ENCODE data around the gene GMPR. TPM values are rescaled to one million over a fixed set of nuclear protein-coding genes. Genes with fewer than 3 reads are reported as not detected.

Gene GMPR
- total and polyA plus RNA-seq, 10 of the 15 experiments (the other 5 are each of a cell fraction or from before 2014, with no cell fraction given), result 0.15 to 1.8 (median 0.49) TPM; not detected in 1

DNA sequence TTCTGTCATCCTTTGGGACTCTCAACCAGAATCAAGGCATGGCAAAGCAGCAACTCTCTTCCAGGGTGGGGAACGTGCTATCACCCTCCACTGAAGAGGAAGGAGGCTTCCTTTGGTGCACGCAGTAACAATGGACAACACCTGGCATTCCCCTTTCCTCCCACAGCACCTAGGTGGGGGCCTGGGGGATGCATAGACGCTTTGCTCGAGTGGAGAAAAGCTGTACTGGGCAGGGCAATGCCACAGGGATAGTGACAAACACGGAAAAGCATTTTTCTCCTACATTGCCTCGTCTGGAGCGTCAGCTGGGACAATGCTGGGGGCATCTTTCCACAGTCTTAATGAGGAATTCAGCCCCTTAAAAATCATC is 82.9 kb downstream of the GMPR start:
- ChIA-PET SMC1A (ENCODE audit: uncharacterized antibody, unreplicated experiment) (interaction anchor here (1.0 to 3.3 kb wide), 3 partner anchors 11 to 89 kb away, joined by 3 to 13 read pairs (median 7); no protein-coding TSS in a partner anchor), RAD21 (ENCODE audit: unreplicated experiment) (interaction anchor here (1.1 to 1.5 kb wide), 4 partner anchors 14 to 442 kb away, joined by 3 to 4 read pairs (median 3); no protein-coding TSS in a partner anchor), POLR2A (interaction anchor here (1.3 kb wide), 1 partner anchor 152 kb away, joined by 3 read pairs; no protein-coding TSS in a partner anchor), CTCF (interaction anchor here (1.9 to 9.3 kb wide), 3 partner anchors 12 to 442 kb away, joined by 8 to 53 read pairs (median 8); no protein-coding TSS in a partner anchor)
- H3K9ac ChIP-seq (ENCODE audit: control insufficient read depth, insufficient read depth, low read length), result no peak overlapping the region
- ATAC-seq (no peak), DNase-seq (ENCODE audit: low read depth, low spot score) (no peak), FAIRE-seq (no peak)
- in situ Hi-C loops (cut with MboI) (no loop called here), intact Hi-C loops (cut with micrococcal nuclease; ENCODE audit: unreplicated experiment) (no loop called here)
- H3K4me3 ChIP-seq, result no peak overlapping the region
- H3K4me1 ChIP-seq (ENCODE audit: control insufficient read depth, insufficient read depth, low read length), result peaks cover 31% of the 10 kb centered on the region
- H3K9me3 ChIP-seq (replicated peaks; ENCODE audit: control insufficient read depth, insufficient read depth, low read length), result no peaks in the 10 kb centered on the region; the same call in 2 of the 3 replicates
- no peaks in the 10 kb centered on the region for H3K27me3 ChIP-seq (replicated peaks in 1 of 2; ENCODE audit: control insufficient read depth in 2 of 2, insufficient read depth in 2 of 2, low read length in 1 of 2)
- no peaks in the 10 kb centered on the region for H4K20me1 ChIP-seq (ENCODE audit: control insufficient read depth, insufficient read depth)
- no peak overlapping the region for H3K27ac ChIP-seq (ENCODE audit: control insufficient read depth, insufficient read depth)
- peaks cover 10 to 26% of the 10 kb centered on the region in 2 experiments; a peak in 3 of 4 replicates for H3K36me3 ChIP-seq (ENCODE audit: control insufficient read depth in 2 of 2, insufficient read depth in 2 of 2, low read length in 1 of 2)
- no peak overlapping the region for H2AFZ ChIP-seq (ENCODE audit: control insufficient read depth, low read depth, low read length)
- 96% methylated on average over 7 of the region's 7 CpGs for WGBS (ENCODE audit: insufficient coverage, insufficient replicate concordance, low lambda C conversion rate, missing lambda C conversion rate)
- H3K4me2 ChIP-seq (ENCODE audit: control insufficient read depth, insufficient read depth), result no peak overlapping the region
- no peaks in the 10 kb centered on the region; the same call in 1 of the 2 replicates for H3K79me2 ChIP-seq (ENCODE audit: control insufficient read depth, insufficient read depth, low read length)
- no TSS peak for BruUV-seq (replicated peaks)
- TF ChIP-seq BACH1 (IDR thresholded peaks at IDR 0.05; ENCODE audit: borderline replicate concordance) (no peak), CHD1 (IDR thresholded peaks at IDR 0.05; ENCODE audit: low read depth, low read length) (no peak), RB1 (IDR thresholded peaks at IDR 0.05; ENCODE audit: borderline replicate concordance) (no peak), ZNF622 (IDR thresholded peaks at IDR 0.05) (no peak), SREBF1 (IDR thresholded peaks at IDR 0.05; ENCODE audit: low read length) (no peak), SIX5 (IDR thresholded peaks at IDR 0.05; ENCODE audit: low read depth, low read length, severe bottlenecking) (no peak), TCF3 (IDR thresholded peaks at IDR 0.05; ENCODE audit: borderline replicate concordance, insufficient read depth, low read depth, low read length) (no peak), LARP7 (IDR thresholded peaks at IDR 0.05) (no peak)
- TF ChIP-seq, protein P1, sequence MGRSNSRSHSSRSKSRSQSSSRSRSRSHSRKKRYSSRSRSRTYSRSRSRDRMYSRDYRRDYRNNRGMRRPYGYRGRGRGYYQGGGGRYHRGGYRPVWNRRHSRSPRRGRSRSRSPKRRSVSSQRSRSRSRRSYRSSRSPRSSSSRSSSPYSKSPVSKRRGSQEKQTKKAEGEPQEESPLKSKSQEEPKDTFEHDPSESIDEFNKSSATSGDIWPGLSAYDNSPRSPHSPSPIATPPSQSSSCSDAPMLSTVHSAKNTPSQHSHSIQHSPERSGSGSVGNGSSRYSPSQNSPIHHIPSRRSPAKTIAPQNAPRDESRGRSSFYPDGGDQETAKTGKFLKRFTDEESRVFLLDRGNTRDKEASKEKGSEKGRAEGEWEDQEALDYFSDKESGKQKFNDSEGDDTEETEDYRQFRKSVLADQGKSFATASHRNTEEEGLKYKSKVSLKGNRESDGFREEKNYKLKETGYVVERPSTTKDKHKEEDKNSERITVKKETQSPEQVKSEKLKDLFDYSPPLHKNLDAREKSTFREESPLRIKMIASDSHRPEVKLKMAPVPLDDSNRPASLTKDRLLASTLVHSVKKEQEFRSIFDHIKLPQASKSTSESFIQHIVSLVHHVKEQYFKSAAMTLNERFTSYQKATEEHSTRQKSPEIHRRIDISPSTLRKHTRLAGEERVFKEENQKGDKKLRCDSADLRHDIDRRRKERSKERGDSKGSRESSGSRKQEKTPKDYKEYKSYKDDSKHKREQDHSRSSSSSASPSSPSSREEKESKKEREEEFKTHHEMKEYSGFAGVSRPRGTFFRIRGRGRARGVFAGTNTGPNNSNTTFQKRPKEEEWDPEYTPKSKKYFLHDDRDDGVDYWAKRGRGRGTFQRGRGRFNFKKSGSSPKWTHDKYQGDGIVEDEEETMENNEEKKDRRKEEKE (IDR thresholded peaks at IDR 0.05), result no peak
- TF ChIP-seq, protein P2, sequence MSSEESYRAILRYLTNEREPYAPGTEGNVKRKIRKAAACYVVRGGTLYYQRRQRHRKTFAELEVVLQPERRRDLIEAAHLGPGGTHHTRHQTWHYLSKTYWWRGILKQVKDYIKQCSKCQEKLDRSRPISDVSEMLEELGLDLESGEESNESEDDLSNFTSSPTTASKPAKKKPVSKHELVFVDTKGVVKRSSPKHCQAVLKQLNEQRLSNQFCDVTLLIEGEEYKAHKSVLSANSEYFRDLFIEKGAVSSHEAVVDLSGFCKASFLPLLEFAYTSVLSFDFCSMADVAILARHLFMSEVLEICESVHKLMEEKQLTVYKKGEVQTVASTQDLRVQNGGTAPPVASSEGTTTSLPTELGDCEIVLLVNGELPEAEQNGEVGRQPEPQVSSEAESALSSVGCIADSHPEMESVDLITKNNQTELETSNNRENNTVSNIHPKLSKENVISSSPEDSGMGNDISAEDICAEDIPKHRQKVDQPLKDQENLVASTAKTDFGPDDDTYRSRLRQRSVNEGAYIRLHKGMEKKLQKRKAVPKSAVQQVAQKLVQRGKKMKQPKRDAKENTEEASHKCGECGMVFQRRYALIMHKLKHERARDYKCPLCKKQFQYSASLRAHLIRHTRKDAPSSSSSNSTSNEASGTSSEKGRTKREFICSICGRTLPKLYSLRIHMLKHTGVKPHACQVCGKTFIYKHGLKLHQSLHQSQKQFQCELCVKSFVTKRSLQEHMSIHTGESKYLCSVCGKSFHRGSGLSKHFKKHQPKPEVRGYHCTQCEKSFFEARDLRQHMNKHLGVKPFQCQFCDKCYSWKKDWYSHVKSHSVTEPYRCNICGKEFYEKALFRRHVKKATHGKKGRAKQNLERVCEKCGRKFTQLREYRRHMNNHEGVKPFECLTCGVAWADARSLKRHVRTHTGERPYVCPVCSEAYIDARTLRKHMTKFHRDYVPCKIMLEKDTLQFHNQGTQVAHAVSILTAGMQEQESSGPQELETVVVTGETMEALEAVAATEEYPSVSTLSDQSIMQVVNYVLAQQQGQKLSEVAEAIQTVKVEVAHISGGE (CRISPR knock-in tag; IDR thresholded peaks at IDR 0.05), result no peak
- TF ChIP-seq, protein P3, sequence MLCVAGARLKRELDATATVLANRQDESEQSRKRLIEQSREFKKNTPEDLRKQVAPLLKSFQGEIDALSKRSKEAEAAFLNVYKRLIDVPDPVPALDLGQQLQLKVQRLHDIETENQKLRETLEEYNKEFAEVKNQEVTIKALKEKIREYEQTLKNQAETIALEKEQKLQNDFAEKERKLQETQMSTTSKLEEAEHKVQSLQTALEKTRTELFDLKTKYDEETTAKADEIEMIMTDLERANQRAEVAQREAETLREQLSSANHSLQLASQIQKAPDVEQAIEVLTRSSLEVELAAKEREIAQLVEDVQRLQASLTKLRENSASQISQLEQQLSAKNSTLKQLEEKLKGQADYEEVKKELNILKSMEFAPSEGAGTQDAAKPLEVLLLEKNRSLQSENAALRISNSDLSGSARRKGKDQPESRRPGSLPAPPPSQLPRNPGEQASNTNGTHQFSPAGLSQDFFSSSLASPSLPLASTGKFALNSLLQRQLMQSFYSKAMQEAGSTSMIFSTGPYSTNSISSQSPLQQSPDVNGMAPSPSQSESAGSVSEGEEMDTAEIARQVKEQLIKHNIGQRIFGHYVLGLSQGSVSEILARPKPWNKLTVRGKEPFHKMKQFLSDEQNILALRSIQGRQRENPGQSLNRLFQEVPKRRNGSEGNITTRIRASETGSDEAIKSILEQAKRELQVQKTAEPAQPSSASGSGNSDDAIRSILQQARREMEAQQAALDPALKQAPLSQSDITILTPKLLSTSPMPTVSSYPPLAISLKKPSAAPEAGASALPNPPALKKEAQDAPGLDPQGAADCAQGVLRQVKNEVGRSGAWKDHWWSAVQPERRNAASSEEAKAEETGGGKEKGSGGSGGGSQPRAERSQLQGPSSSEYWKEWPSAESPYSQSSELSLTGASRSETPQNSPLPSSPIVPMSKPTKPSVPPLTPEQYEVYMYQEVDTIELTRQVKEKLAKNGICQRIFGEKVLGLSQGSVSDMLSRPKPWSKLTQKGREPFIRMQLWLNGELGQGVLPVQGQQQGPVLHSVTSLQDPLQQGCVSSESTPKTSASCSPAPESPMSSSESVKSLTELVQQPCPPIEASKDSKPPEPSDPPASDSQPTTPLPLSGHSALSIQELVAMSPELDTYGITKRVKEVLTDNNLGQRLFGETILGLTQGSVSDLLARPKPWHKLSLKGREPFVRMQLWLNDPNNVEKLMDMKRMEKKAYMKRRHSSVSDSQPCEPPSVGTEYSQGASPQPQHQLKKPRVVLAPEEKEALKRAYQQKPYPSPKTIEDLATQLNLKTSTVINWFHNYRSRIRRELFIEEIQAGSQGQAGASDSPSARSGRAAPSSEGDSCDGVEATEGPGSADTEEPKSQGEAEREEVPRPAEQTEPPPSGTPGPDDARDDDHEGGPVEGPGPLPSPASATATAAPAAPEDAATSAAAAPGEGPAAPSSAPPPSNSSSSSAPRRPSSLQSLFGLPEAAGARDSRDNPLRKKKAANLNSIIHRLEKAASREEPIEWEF (IDR thresholded peaks at IDR 0.05; ENCODE audit: insufficient replicate concordance, low read depth, low read length), result no peak
- TF ChIP-seq, protein P4, sequence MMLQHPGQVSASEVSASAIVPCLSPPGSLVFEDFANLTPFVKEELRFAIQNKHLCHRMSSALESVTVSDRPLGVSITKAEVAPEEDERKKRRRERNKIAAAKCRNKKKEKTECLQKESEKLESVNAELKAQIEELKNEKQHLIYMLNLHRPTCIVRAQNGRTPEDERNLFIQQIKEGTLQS (IDR thresholded peaks at IDR 0.05; ENCODE audit: borderline replicate concordance, extremely low read depth, low read depth, low read length), result no peak
